Ramos (cell line): Measurements from ENCODE around the gene PIK3R1.

Experiments
- in situ Hi-C: fragments of 300-500 bp; cut with MboI; formaldehyde crosslinking; loops from one replicate; pipeline ENCODE4 v1.14.3; 2022; ENCODE audit warnings: low sequenced_read_pairs; ENCODE audit not compliant: unreplicated experiment

Gene PIK3R1

GRCh38 chr5:68248896-68249295 is 33.3 kb downstream of the PIK3R1 start:
- in situ Hi-C loops = no loop called here

DNA sequence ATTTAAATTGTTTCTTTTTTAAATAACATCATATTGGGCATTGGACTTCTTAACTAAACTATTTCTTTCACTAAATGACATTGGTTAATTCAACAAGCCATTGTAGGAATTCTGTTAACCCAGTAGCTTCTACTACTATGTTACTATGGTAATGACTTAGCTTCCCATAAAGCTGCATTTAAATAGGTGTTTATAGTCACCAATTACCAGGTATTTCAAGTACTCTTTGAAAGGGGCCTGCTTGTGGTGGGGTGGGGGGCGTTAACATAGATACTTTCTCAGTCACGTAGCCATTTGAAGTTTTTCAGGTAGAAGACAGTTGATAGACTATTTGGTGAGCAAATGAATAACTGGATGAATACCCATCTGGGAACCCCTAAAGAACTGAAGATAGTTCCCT is 34.0 kb downstream of the PIK3R1 start:
- in situ Hi-C loops = no loop called here

DNA sequence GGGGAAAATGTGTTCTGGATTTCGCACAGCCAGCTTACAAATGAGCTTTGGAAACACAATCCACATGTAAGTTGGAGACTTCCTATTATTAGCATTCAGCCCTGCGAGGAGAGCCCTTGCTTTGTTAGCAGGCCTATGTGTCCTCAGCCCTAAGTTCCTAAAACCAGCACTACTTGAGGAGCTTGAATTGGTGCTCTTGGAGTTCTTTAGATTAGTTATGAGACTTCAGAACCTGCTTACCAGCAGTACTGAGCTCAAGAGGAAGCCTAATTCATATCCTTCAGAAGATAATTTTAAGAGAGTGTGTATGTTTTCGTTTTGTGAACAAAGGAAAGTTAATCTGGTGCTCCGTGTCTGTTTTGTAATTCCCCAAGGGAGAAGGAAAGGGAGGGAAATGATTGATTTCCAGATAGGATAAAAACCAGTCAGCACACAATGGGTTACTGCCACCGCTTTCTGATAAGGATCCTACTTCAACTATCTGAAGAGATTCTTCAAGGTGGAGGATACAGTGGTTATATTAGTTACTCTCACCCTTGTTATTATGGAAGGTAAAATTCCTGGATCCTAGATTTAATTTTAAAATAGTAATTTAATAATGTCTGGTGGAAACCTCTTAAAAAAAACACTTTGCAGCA is 35.2 kb downstream of the PIK3R1 start:
- in situ Hi-C loops = loop anchor here (25.0 kb wide), 1 partner anchor 1013 kb away; no protein-coding TSS in a partner anchor

- in situ Hi-C loops = loop anchor here (25.0 kb wide), 1 partner anchor 1014 kb away; no protein-coding TSS in a partner anchor
Observed at GRCh38 chr5:68251386-68251785, 35.8 kb downstream of the PIK3R1 start.

DNA sequence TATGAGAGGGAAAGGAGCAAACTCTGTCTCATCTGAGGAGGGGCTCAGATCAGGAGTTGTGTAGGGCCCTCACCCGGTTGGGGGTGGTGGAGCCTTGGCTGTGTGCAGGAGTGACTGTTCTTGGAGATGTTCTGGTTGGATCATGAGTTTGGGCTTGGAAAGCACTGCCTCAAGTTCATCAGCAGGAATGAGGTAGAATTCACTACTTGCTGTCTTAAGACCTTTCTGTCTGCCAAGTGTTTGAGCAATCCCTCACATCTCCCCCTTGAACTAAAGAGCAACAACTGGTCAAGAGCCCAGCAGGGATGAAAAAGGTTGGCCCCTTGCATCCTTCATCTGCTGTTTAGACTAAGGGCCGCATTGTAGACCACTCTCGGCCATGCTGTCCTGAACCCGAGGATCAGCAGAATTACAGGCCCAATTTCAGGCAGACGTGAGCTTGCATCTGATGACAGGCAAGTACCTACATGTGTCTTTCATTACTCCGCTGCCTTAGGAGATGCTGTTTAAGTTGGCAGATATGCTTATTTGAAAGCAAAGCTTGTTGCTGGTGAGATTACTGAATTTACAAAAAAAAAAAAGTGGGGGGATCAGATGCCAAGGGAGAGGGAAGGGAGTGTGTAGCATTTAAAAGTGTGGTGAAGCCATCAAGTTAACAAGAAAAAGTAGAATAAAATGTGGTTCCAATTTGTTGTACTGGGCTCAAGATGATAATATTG is 36.4 kb downstream of the PIK3R1 start:
- in situ Hi-C loops = loop anchor here (25.0 kb wide), 1 partner anchor 1015 kb away; no protein-coding TSS in a partner anchor

GRCh38 chr5:68252673-68253623 is 37.4 kb downstream of the PIK3R1 start:
- in situ Hi-C loops = loop anchor here (25.0 kb wide), 1 partner anchor 1016 kb away; no protein-coding TSS in a partner anchor

- in situ Hi-C loops = loop anchor here (25.0 kb wide), 1 partner anchor 1017 kb away; no protein-coding TSS in a partner anchor
Observed at GRCh38 chr5:68253624-68254585, 38.3 kb downstream of the PIK3R1 start.

- in situ Hi-C loops = loop anchor here (25.0 kb wide), 1 partner anchor 1018 kb away; no protein-coding TSS in a partner anchor
Observed at GRCh38 chr5:68254810-68255209, 39.3 kb downstream of the PIK3R1 start.

DNA sequence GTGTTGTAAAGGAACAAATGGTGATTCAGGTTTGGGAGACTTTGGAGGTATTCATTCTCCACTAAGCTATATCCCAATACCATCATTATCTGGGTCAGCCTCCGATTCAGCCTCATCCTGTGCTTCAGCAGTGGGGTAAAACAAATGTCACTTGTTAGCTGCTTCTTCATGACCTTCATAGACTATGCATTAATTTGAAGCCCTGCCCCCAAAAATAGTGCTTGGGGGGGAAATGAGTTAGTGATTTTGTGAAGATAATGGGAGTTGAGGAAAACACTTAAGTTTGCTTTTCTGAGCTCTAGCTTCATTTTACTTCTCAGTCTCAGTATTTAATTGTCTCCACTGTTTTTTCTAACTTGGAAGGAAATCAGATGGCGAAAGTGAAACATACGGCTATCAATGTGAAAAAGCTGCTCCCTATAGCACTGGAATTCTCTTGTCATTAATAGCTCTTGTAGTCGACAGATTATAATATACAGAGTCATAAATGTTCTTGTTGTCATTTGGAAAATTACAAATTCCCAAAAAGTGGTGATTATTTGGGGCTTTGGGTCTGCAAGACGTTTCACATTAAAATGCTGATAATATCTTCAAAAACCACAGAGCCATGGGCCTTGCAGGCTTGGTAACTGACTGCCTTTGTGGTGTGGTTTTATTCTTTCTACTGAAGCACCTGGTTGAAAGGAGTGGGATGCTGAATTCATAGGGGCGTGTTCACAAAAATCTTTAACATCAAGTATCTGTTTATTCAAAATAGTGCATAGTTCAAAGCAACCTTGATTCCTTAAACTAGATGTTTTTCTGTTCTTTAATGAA is 40.0 kb downstream of the PIK3R1 start:
- in situ Hi-C loops = loop anchor here (25.0 kb wide), 1 partner anchor 1018 kb away; no protein-coding TSS in a partner anchor

- in situ Hi-C loops = loop anchor here (25.0 kb wide), 1 partner anchor 1020 kb away; no protein-coding TSS in a partner anchor
Observed at GRCh38 chr5:68257210-68257609, 41.7 kb downstream of the PIK3R1 start.

DNA sequence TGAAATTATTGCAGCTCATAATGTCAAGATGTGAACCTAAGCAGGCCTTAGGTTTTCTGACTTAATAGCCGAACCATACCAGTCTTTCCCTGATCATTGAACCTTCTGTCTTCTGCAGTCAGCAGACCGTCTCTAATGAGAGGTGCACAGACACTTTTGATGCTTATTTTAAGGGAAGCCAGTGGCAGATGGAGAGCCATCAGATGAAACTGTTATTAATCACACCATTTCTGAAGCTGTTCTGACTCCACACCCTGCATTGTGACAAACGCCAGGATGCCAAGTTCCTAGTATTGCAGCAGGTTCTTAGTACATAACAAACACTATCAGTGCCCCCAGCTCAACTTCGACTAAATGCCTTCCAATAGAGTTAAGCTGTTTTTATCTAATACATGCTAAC is 43.0 kb downstream of the PIK3R1 start:
- in situ Hi-C loops = loop anchor here (25.0 kb wide), 1 partner anchor 1021 kb away; no protein-coding TSS in a partner anchor

DNA sequence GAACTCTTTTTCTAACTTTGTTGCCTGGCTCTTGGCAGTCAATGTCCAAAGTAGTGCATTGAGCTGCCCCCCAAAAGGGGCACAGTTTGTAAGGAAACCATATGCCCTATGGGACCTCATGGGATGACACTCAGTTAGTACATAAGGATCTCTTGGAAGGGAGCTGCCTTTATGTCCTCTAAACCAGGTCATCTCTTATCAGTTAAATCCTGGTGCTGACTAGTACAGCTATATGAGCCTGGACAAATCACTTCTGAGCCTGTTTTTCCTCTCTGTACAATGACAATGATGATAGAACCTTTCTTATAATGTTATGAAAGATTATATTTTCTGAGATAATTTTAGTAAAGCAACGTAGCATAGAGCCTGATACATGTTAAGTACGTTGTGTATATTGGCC is 44.1 kb downstream of the PIK3R1 start:
- in situ Hi-C loops = loop anchor here (25.0 kb wide), 1 partner anchor 1022 kb away; no protein-coding TSS in a partner anchor

- in situ Hi-C loops = loop anchor here (25.0 kb wide), 1 partner anchor 1023 kb away; no protein-coding TSS in a partner anchor
Observed at GRCh38 chr5:68260467-68260866, 44.9 kb downstream of the PIK3R1 start.

- in situ Hi-C loops = loop anchor here (25.0 kb wide), 1 partner anchor 1024 kb away; no protein-coding TSS in a partner anchor
Observed at GRCh38 chr5:68261169-68261568, 45.6 kb downstream of the PIK3R1 start.

DNA sequence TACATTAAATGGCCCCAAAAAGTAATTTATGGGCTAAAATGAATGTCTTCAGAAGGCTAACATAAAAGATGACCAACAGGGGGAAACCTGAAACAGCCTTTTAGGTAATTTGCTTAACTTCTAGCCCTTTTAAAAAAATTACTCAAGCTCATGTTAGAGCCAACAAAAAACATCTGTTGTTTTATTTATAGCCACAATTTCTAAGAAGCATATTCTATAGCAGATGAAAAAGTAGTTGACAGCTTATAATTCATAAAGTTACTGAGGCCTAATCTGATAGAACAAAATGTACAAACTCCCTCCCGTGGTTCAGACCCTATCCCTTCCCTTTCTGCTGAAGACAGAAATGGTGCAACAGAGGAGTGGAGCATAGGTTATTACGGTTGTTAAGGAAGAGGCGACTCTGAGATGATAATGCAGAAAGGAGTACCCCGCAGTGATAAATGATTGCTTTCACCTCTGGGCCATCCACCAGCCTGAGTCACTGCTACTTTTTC is 46.1 kb downstream of the PIK3R1 start:
- in situ Hi-C loops = loop anchor here (25.0 kb wide), 1 partner anchor 1024 kb away; no protein-coding TSS in a partner anchor

DNA sequence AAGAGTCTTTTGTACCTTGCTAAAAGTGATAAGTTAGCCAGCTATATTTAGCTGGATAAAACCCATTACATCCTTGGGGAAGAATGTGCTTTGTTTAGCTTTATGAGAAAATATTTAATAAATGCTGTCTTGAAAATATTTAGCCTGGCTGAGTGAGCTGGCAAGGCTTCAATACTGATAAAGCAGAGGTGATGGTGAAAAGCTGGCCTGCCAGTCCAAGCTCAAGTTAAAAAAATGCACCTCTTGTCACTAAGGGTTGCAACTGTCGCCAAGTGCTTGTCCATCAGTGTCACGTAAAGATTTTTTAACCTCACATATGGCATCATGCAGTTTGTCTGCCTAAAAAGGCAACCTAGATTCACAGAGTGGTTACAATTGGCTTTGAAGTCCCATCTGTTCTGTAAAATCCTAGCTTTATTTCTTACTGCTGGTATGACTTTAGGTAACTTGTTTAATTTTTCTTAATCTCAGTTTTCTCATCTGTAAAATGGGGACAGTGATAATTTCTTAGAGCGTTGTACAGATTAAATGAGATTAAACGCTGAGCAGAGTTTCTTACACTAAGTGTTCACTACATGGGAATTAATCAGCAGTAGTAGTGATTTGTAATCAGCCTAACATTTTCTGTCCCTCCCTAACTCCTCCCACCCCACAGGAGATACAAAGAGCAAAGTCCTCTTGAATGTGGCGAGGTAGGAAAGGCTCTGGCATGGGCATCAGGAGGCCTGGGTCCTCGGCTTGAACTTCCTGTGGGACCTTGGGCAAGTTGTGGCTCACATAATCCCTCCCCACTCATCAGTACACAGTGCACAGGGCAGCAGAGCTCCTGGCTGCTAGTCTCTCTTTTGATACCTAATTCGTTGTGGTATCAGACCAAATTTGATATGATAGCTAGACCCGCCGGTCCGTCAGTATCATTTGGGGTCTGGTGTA is 48.7 kb downstream of the PIK3R1 start:
- in situ Hi-C loops = loop anchor here (25.0 kb wide), 1 partner anchor 1027 kb away; no protein-coding TSS in a partner anchor
